Fibroblast of lung (primary cell): Measurements from ENCODE around the gene POLR2L. TPM values are rescaled to one million over a fixed set of nuclear protein-coding genes. Genes with fewer than 3 reads are reported as not detected.

Source experiments
- DNase-seq, 2 donors: peaks; one replicate each; pipeline versions ENCODE4 v3.0.0 to v3.0.0-alpha.2; 2010; ENCODE audit warnings: low read depth in 2 of 2
- H2AFZ ChIP-seq: 2 replicates; pipeline ENCODE4 v1.5.1; 2012; ENCODE audit warnings: low read length, control low read depth, inconsistent platforms
- H3K27ac ChIP-seq: 2 replicates; pipeline ENCODE4 v1.5.1; 2011; ENCODE audit warnings: low read length, control low read depth; ENCODE audit not compliant: insufficient read depth
- H3K27me3 ChIP-seq: 2 replicates; pipeline ENCODE4 v1.5.1; 2011; ENCODE audit warnings: mild to moderate bottlenecking, low read length; ENCODE audit not compliant: control insufficient read depth, insufficient read depth
- H3K36me3 ChIP-seq: 2 replicates; pipeline ENCODE4 v1.5.1; 2011; ENCODE audit warnings: low read length; ENCODE audit not compliant: control insufficient read depth, insufficient read depth
- H3K4me1 ChIP-seq: 2 replicates; pipeline ENCODE4 v1.5.1; 2011; ENCODE audit warnings: low read length; ENCODE audit not compliant: control insufficient read depth, insufficient read depth; ENCODE audit errors: extremely low read depth
- H3K4me2 ChIP-seq: 2 replicates; pipeline ENCODE4 v1.5.1; 2011; ENCODE audit warnings: low read length, control low read depth; ENCODE audit not compliant: insufficient read depth; ENCODE audit errors: extremely low read depth
- H3K4me3 ChIP-seq, 4 experiments: fragments of 200-600 bp in 1 of 4; sonication (generic) in 1 of 4; replicated peaks in 1 of 4; 2 replicates each; pipeline ENCODE4 v1.5.1; 2011 to 2016; ENCODE audit warnings: low read length in 4 of 4, low read depth in 3 of 4, mild to moderate bottlenecking in 3 of 4, control low read depth in 2 of 4, inconsistent platforms in 1 of 4, mixed read lengths in 1 of 4; ENCODE audit not compliant: insufficient read depth in 1 of 4; ENCODE audit errors: control extremely low read depth in 1 of 4
- H3K79me2 ChIP-seq: 2 replicates; pipeline ENCODE4 v1.5.1; 2012; ENCODE audit warnings: mild to moderate bottlenecking, low read length, inconsistent platforms; ENCODE audit not compliant: control insufficient read depth, insufficient read depth
- H3K9ac ChIP-seq: 2 replicates; pipeline ENCODE4 v1.5.1; 2011; ENCODE audit warnings: mild to moderate bottlenecking, low read length, control low read depth; ENCODE audit not compliant: insufficient read depth
- H3K9me3 ChIP-seq: 2 replicates; pipeline ENCODE4 v1.5.1; 2012; ENCODE audit warnings: low read depth, low read length; ENCODE audit not compliant: control insufficient read depth, insufficient read depth
- H4K20me1 ChIP-seq: 2 replicates; pipeline ENCODE4 v1.5.1; 2011; ENCODE audit warnings: low read length; ENCODE audit not compliant: control insufficient read depth, insufficient read depth; ENCODE audit errors: extremely low read depth
- EZH2 ChIP-seq: IDR thresholded peaks from 2 replicates; pipeline ENCODE4 v1.5.1; 2012; ENCODE audit warnings: low read length, control low read depth, mild to moderate bottlenecking; ENCODE audit errors: missing control alignments
- polyA plus RNA-seq, 2 donors: library from polyadenylated mRNA; depleted of rRNA in 1 of 2; stranded (reverse) in 1 of 2; unstranded in 1 of 2; fragments of >200 nt; gene quantifications; 2 replicates each; pipeline ENCODE4 v1.2.1, GENCODE V29; 2011 to 2012; ENCODE audit warnings: missing spikeins in 1 of 2
- total RNA-seq: library from RNA; depleted of rRNA; stranded (reverse); fragments of >200 nt; gene quantifications from 2 replicates; pipeline ENCODE4 v1.2.1, GENCODE V29; 2014
- TF ChIP-seq, protein P1 (sequence below), 2 donors: IDR thresholded peaks in 1 of 2; conservative IDR thresholded peaks in 1 of 2; 1 replicate in 1 of 2; 2 replicates in 1 of 2; pipeline ENCODE4 v1.5.1; 2011 to 2012; ENCODE audit warnings: low read length in 2 of 2, control low read depth in 1 of 2, inconsistent platforms in 1 of 2, low read depth in 1 of 2, mild to moderate bottlenecking in 1 of 2

The POLR2L gene
- total and polyA plus RNA-seq, 2 donors (not counting 1 experiment from before 2014, with no cell fraction given): 181 to 196 TPM

GRCh38 chr11:792873-793272 is 49.5 kb downstream of the POLR2L start:
- Histone ChIP-seq H3K36me3 (peaks cover 13% of the 10 kb centered on the region), H3K79me2 (peaks cover 17% of the 10 kb centered on the region), H3K9ac (no peak overlapping the region), H3K4me3 (no peak overlapping the region), H3K9me3 (no peaks in the 10 kb centered on the region), H4K20me1 (no peaks in the 10 kb centered on the region), H3K27ac (no peak overlapping the region), H3K27me3 (no peaks in the 10 kb centered on the region), H3K4me2 (no peak overlapping the region), H2AFZ (no peak overlapping the region), H3K4me1 (peaks cover 7% of the 10 kb centered on the region)
- TF ChIP-seq, protein P1, sequence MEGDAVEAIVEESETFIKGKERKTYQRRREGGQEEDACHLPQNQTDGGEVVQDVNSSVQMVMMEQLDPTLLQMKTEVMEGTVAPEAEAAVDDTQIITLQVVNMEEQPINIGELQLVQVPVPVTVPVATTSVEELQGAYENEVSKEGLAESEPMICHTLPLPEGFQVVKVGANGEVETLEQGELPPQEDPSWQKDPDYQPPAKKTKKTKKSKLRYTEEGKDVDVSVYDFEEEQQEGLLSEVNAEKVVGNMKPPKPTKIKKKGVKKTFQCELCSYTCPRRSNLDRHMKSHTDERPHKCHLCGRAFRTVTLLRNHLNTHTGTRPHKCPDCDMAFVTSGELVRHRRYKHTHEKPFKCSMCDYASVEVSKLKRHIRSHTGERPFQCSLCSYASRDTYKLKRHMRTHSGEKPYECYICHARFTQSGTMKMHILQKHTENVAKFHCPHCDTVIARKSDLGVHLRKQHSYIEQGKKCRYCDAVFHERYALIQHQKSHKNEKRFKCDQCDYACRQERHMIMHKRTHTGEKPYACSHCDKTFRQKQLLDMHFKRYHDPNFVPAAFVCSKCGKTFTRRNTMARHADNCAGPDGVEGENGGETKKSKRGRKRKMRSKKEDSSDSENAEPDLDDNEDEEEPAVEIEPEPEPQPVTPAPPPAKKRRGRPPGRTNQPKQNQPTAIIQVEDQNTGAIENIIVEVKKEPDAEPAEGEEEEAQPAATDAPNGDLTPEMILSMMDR (conservative IDR thresholded peaks at IDR 0.05 in 1 of 2, IDR thresholded peaks at IDR 0.05 in 1 of 2; ENCODE audit: low read depth in 1 of 2, low read length in 2 of 2): no peak
- no peak for TF ChIP-seq EZH2
- no peak for DNase-seq

DNA sequence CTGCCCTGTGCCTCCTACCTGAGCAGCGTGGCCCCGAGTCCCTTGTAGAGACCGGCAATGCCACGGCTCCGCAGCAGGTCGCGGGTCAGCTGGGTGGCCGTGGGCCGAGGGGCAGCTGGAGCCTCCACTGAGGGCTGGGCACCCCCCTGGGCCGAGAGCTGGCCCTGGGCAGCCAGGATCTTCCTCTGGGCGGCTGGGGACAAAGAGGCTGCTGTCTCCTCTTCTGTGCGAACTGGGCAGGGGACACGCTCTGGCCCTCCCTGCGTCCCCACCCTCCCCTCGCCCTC is 49.9 kb downstream of the POLR2L start:
- no peak for DNase-seq
- H3K4me3 ChIP-seq: no peak overlapping the region
- no peak overlapping the region for H3K4me2 ChIP-seq
- H3K4me1 ChIP-seq: peaks cover 7% of the 10 kb centered on the region
- no peaks in the 10 kb centered on the region for H4K20me1 ChIP-seq
- peaks cover 13% of the 10 kb centered on the region for H3K36me3 ChIP-seq
- H3K79me2 ChIP-seq: peaks cover 17% of the 10 kb centered on the region
- H3K9me3 ChIP-seq: no peaks in the 10 kb centered on the region
- no peak overlapping the region for H3K9ac ChIP-seq
- TF ChIP-seq, protein P1 (conservative IDR thresholded peaks at IDR 0.05 in 1 of 2, IDR thresholded peaks at IDR 0.05 in 1 of 2; ENCODE audit: low read depth in 1 of 2, low read length in 2 of 2): no peak
- no peak for TF ChIP-seq EZH2
- H3K27me3 ChIP-seq: no peaks in the 10 kb centered on the region
- H3K27ac ChIP-seq: no peak overlapping the region
- no peak overlapping the region for H2AFZ ChIP-seq

GRCh38 chr11:791658-792534 is 50.4 kb downstream of the POLR2L start:
- H3K4me3 ChIP-seq: no peak overlapping the region
- no peaks in the 10 kb centered on the region for H3K27me3 ChIP-seq
- H3K4me2 ChIP-seq: no peak overlapping the region
- no peak for TF ChIP-seq EZH2
- TF ChIP-seq, protein P1 (conservative IDR thresholded peaks at IDR 0.05 in 1 of 2, IDR thresholded peaks at IDR 0.05 in 1 of 2; ENCODE audit: low read depth in 1 of 2, low read length in 2 of 2): no peak
- peaks cover 13% of the 10 kb centered on the region for H3K36me3 ChIP-seq
- H3K9ac ChIP-seq: no peak overlapping the region
- H3K4me1 ChIP-seq: peaks cover 5% of the 10 kb centered on the region
- H3K27ac ChIP-seq: no peak overlapping the region
- peaks cover 17% of the 10 kb centered on the region for H3K79me2 ChIP-seq
- DNase-seq: no peak
- H4K20me1 ChIP-seq: no peaks in the 10 kb centered on the region
- H2AFZ ChIP-seq: no peak overlapping the region
- no peaks in the 10 kb centered on the region for H3K9me3 ChIP-seq
